HepG2 (cell line): ENCODE measurements around the gene PLEKHG5. TPM values are rescaled to one million over a fixed set of nuclear protein-coding genes. Genes with fewer than 3 reads are reported as not detected.

ENCODE experiments used
- ATAC-seq: fragments of 200-7000 bp; cut with Tn5 transposase; 3 replicates; pipeline ENCODE4 v1.9.1; 2020; ENCODE audit warnings: mild to moderate bottlenecking, moderate library complexity
- BruUV-seq: library from RNA; stranded (reverse); fragments of 400-500 nt; replicated peaks from 2 replicates; lab custom pipeline; 2021; lab: Mats Ljungman, UMichigan
- CTCF ChIA-PET: fragments of 300-600 bp; formaldehyde crosslinking; extraction: SDS; loops from one replicate; lab custom pipeline; 2021; ENCODE audit warnings: low total read pairs, inconsistent platforms, low intra/inter-chr PET ratio; lab: Yijun Ruan, JAX
- POLR2A ChIA-PET: fragments of 350-600 bp; sonication (Branson Sonifier 250); formaldehyde crosslinking; loops from one replicate; lab custom pipeline; 2020; ENCODE audit warnings: antibody characterized with exemption, inconsistent platforms; lab: Yijun Ruan, JAX
- DNase-seq: peaks from one replicate; pipeline ENCODE4 v3.0.0-alpha.2; 2015; ENCODE audit warnings: low spot score
- FAIRE-seq: peaks from 3 replicates; lab custom pipeline; 2011; peaks lifted over from hg19 to GRCh38; lab: Jason Lieb, UNC
- H2AFZ ChIP-seq: one replicate; pipeline ENCODE4 v1.6.1; 2011; ENCODE audit warnings: low read length, inconsistent platforms
- H3K27ac ChIP-seq: fragments of 300-600 bp; 3 replicates; pipeline ENCODE4 v1.8.0; 2011; ENCODE audit warnings: mixed run types, mild to moderate bottlenecking, mixed read lengths, low read length, inconsistent platforms; ENCODE audit not compliant: insufficient read depth; ENCODE audit errors: extremely low read length
- H3K27me3 ChIP-seq, 2 experiments: fragments of 200-600 bp in 1 of 2; 2 replicates in 1 of 2; 3 replicates in 1 of 2; pipeline versions ENCODE4 v1.6.0 to v1.8.0; 2011; ENCODE audit warnings: low read length in 2 of 2, mild to moderate bottlenecking in 2 of 2, moderate library complexity in 2 of 2, inconsistent platforms in 1 of 2; ENCODE audit not compliant: insufficient read depth in 2 of 2, control insufficient read depth in 1 of 2
- H3K36me3 ChIP-seq, 2 experiments: fragments of 200-600 bp in 1 of 2; replicated peaks in 1 of 2; 2 replicates in 1 of 2; 3 replicates in 1 of 2; pipeline versions ENCODE4 v1.5.1 to v1.8.0; 2011; ENCODE audit warnings: low read length in 2 of 2, inconsistent platforms in 1 of 2; ENCODE audit not compliant: insufficient read depth in 2 of 2, control insufficient read depth in 1 of 2
- H3K4me1 ChIP-seq: 2 replicates; pipeline ENCODE4 v1.5.1; 2012; ENCODE audit warnings: low read length, inconsistent platforms; ENCODE audit not compliant: insufficient read depth
- H3K4me2 ChIP-seq: 2 replicates; pipeline ENCODE4 v1.6.0; 2011; ENCODE audit warnings: low read depth, low read length, inconsistent platforms
- H3K4me3 ChIP-seq, 3 experiments: fragments of 200-600 bp in 1 of 3; sonication (generic), shearing (Covaris generic) in 1 of 3; replicated peaks in 1 of 3; 2 replicates each; pipeline ENCODE4 v1.5.1; 2011 to 2016; ENCODE audit warnings: low read length in 3 of 3, inconsistent platforms in 2 of 3, low read depth in 2 of 3, mild to moderate bottlenecking in 2 of 3, control low read depth in 1 of 3, mixed read lengths in 1 of 3; ENCODE audit not compliant: insufficient read depth in 1 of 3
- H3K79me2 ChIP-seq: one replicate; pipeline ENCODE4 v1.6.1; 2011; ENCODE audit warnings: low read length, inconsistent platforms; ENCODE audit not compliant: insufficient read depth
- H3K9ac ChIP-seq: 2 replicates; pipeline ENCODE4 v1.6.0; 2011; ENCODE audit warnings: mild to moderate bottlenecking, low read depth, low read length, inconsistent platforms; ENCODE audit not compliant: insufficient read depth
- H3K9me3 ChIP-seq: 2 replicates; pipeline ENCODE4 v1.5.1; 2012; ENCODE audit warnings: mild to moderate bottlenecking, low read length
- H4K20me1 ChIP-seq: 2 replicates; pipeline ENCODE4 v1.6.0; 2011; ENCODE audit warnings: inconsistent platforms, mild to moderate bottlenecking, low read length, moderate library complexity; ENCODE audit not compliant: insufficient read depth
- ARNT ChIP-seq: fragments of 450-650 bp; IDR thresholded peaks from 2 replicates; pipeline ENCODE4 v1.6.1; 2017
- DBP ChIP-seq: sonication (generic); formaldehyde crosslinking; IDR thresholded peaks from 2 replicates; pipeline ENCODE4 v1.4.0; 2020; ENCODE audit warnings: missing genetic modification reagents; ENCODE audit errors: not compliant biosample characterization
- DPF2 ChIP-seq: sonication (generic); formaldehyde crosslinking; IDR thresholded peaks from 2 replicates; pipeline ENCODE4 v1.4.0; 2020; ENCODE audit warnings: mild to moderate bottlenecking, low read depth, missing genetic modification reagents, borderline replicate concordance
- HBP1 ChIP-seq: IDR thresholded peaks from 2 replicates; pipeline ENCODE4 v1.6.1; 2016; ENCODE audit warnings: low read depth, control low read depth
- HDAC1 ChIP-seq: sonication (generic); formaldehyde crosslinking; IDR thresholded peaks from 2 replicates; pipeline ENCODE4 v1.5.1; 2020; ENCODE audit warnings: mild to moderate bottlenecking, missing genetic modification reagents
- HHEX ChIP-seq: IDR thresholded peaks from 2 replicates; pipeline ENCODE4 v1.6.1; 2016; ENCODE audit warnings: control low read depth
- KAT8 ChIP-seq: IDR thresholded peaks from 2 replicates; pipeline ENCODE4 v1.6.1; 2016; ENCODE audit warnings: missing genetic modification reagents, missing compliant biosample characterization
- KLF9 ChIP-seq: IDR thresholded peaks from 2 replicates; pipeline ENCODE4 v1.6.1; 2016; ENCODE audit warnings: low read depth
- RELA ChIP-seq: sonication (generic); formaldehyde crosslinking; IDR thresholded peaks from 2 replicates; pipeline ENCODE4 v1.4.0; 2020; ENCODE audit warnings: missing genetic modification reagents
- SALL2 ChIP-seq: sonication (generic); formaldehyde crosslinking; IDR thresholded peaks from 2 replicates; pipeline ENCODE4 v1.8.1; 2023; ENCODE audit warnings: mild to moderate bottlenecking, missing genetic modification reagents, inconsistent platforms
- SMAD3 ChIP-seq: sonication (generic); formaldehyde crosslinking; IDR thresholded peaks from 2 replicates; pipeline ENCODE4 v1.4.0; 2020; ENCODE audit warnings: missing genetic modification reagents
- SOX6 ChIP-seq, 2 experiments: fragments of 450-650 bp in 1 of 2; sonication (generic) in 1 of 2; formaldehyde crosslinking in 1 of 2; IDR thresholded peaks; 2 replicates each; pipeline versions ENCODE4 v1.4.0 to v1.6.1; 2017 to 2020; ENCODE audit warnings: antibody characterized with exemption in 1 of 2, mild to moderate bottlenecking in 1 of 2, missing genetic modification reagents in 1 of 2
- SP140L ChIP-seq: sonication (generic); formaldehyde crosslinking; IDR thresholded peaks from 2 replicates; pipeline ENCODE4 v1.4.0; 2020; ENCODE audit warnings: missing genetic modification reagents, borderline replicate concordance
- ZBTB10 ChIP-seq: sonication (generic); formaldehyde crosslinking; IDR thresholded peaks from 2 replicates; pipeline ENCODE4 v1.4.0; 2020; ENCODE audit warnings: missing genetic modification reagents, borderline replicate concordance
- ZIK1 ChIP-seq: sonication (generic); formaldehyde crosslinking; IDR thresholded peaks from 2 replicates; pipeline ENCODE4 v1.5.0; 2020; ENCODE audit warnings: mild to moderate bottlenecking, low read depth, missing genetic modification reagents, borderline replicate concordance
- ZMYM4 ChIP-seq: sonication (generic); formaldehyde crosslinking; IDR thresholded peaks from 2 replicates; pipeline ENCODE4 v1.8.1; 2023; ENCODE audit warnings: mild to moderate bottlenecking, missing genetic modification reagents
- ZNF354B ChIP-seq: sonication (generic); formaldehyde crosslinking; IDR thresholded peaks from 2 replicates; pipeline ENCODE4 v1.8.0; 2022; ENCODE audit warnings: mild to moderate bottlenecking, missing genetic modification reagents
- ZNF552 ChIP-seq: sonication (generic); formaldehyde crosslinking; IDR thresholded peaks from 2 replicates; pipeline ENCODE4 v1.9.0; 2022; ENCODE audit warnings: missing genetic modification reagents, mild to moderate bottlenecking, borderline replicate concordance
- ZNF616 ChIP-seq: sonication (generic); formaldehyde crosslinking; IDR thresholded peaks from 2 replicates; pipeline ENCODE4 v1.5.0; 2020; ENCODE audit warnings: low read depth, mild to moderate bottlenecking, missing genetic modification reagents
- WGBS: methylation state at CpG from one replicate; pipeline ENCODE4 v1.1.6; 2017; ENCODE audit warnings: low lambda C conversion rate; 5-methylcytosine and 5-hydroxymethylcytosine counted together
- in situ Hi-C: cut with HindIII; loops from 2 replicates; pipeline ENCODE4 v1.10.0; 2017; ENCODE audit warnings: low pct_unique_long_range_greater_than_20kb; ENCODE audit not compliant: extremely low pct_ligation_motif_present
- intact Hi-C: fragments of 100-400 bp; cut with micrococcal nuclease; formaldehyde crosslinking; loops from one replicate; pipeline ENCODE4 v1.10.0; 2022; ENCODE audit not compliant: unreplicated experiment
- polyA plus RNA-seq, 8 experiments: library from polyadenylated mRNA; depleted of rRNA in 3 of 8; stranded (reverse) in 7 of 8; unstranded in 1 of 8; fragments of >200 nt; fragmentation: Illumina TruSeq in 4 of 8; extraction: Trizol in 4 of 8; gene quantifications; 2 replicates each; pipeline versions ENCODE4 v1.2.1 to v1.2.3, GENCODE V29; 2011 to 2016; ENCODE audit warnings: low read depth in 4 of 8, missing spikeins in 1 of 8, mixed read lengths in 1 of 8; ENCODE audit not compliant: insufficient read depth in 1 of 8
- total RNA-seq, 5 experiments: library from RNA; depleted of rRNA; stranded (reverse); fragments of >200 nt; fragmentation: Illumina TruSeq; extraction: Trizol; gene quantifications; 2 replicates each; pipeline ENCODE4 v1.2.3, GENCODE V29; 2016; ENCODE audit warnings: low read depth in 1 of 5

PLEKHG5 gene
- total and polyA plus RNA-seq, 2 of the 13 experiments (the other 11 are each of a cell fraction or from before 2014, with no cell fraction given): 1.9 to 3.5 TPM

GRCh38 chr1:6477039-6477820 lies 14.2 kb downstream of the PLEKHG5 start:
- FAIRE-seq (no peak), ATAC-seq (no peak), DNase-seq (no peak)
- H4K20me1 ChIP-seq: no peaks in the 10 kb centered on the region
- no peaks in the 10 kb centered on the region for H3K27me3 ChIP-seq
- H3K4me2 ChIP-seq: no peak overlapping the region
- H3K36me3 ChIP-seq: no peaks in the 10 kb centered on the region
- in situ Hi-C loops: loop anchor here (25.0 kb wide), 1 partner anchor 735 kb away; no protein-coding TSS in a partner anchor
- H2AFZ ChIP-seq: no peak overlapping the region
- peaks cover 24% of the 10 kb centered on the region for H3K4me1 ChIP-seq
- no peak overlapping the region for H3K9ac ChIP-seq
- no peak overlapping the region for H3K4me3 ChIP-seq
- POLR2A ChIA-PET: interaction anchor here (0.6 kb wide), 1 partner anchor 32 kb away, joined by 3 read pairs; no protein-coding TSS in a partner anchor
- CTCF ChIA-PET: no interaction called here
- 86% methylated on average over 18 of the region's 24 CpGs for WGBS
- H3K27ac ChIP-seq: no peak overlapping the region
- no TSS peak for BruUV-seq
- no peaks in the 10 kb centered on the region for H3K79me2 ChIP-seq
- intact Hi-C loops: no loop called here
- H3K9me3 ChIP-seq: no peaks in the 10 kb centered on the region
- TF ChIP-seq DBP (CRISPR knock-in tag) (no peak), HBP1 (CRISPR knock-in tag) (no peak), SMAD3 (no peak), ZNF354B (CRISPR knock-in tag) (no peak), SP140L (CRISPR knock-in tag) (no peak), SOX6 (IDR thresholded peaks at IDR 0.05) (no peak), SOX6 (CRISPR knock-in tag; IDR thresholded peaks at IDR 0.05) (no peak), ZMYM4 (no peak), HHEX (CRISPR knock-in tag) (no peak), SALL2 (CRISPR knock-in tag) (no peak), RELA (CRISPR knock-in tag) (no peak), KAT8 (no peak), KLF9 (CRISPR knock-in tag) (no peak), ZNF616 (CRISPR knock-in tag) (no peak), ZIK1 (CRISPR knock-in tag) (no peak), ZNF552 (CRISPR knock-in tag) (no peak), ZBTB10 (CRISPR knock-in tag) (no peak), DPF2 (CRISPR knock-in tag) (no peak), HDAC1 (CRISPR knock-in tag) (no peak), ARNT (no peak)
